Adrenal gland (tissue), 12 donors: ENCODE data around the gene HMMR. TPM values are rescaled to one million over a fixed set of nuclear protein-coding genes. Genes with fewer than 3 reads are reported as not detected.

Experiments
- DNase-seq, 7 donors: peaks; one replicate each; pipeline ENCODE4 v3.0.0-alpha.2; 2019 to 2020
- H3K27ac ChIP-seq, 5 donors: fragments of 200-600 bp; sonication (generic) in 4 of 5; 1 replicate in 3 of 5; 2 replicates in 2 of 5; pipeline versions ENCODE4 v1.5.1 to v1.8.0; 2016 to 2020; ENCODE audit warnings: mild to moderate bottlenecking in 1 of 5
- H3K27me3 ChIP-seq: fragments of 200-600 bp; 2 replicates; pipeline ENCODE4 v1.8.0; 2021
- H3K36me3 ChIP-seq, 2 donors: fragments of 200-600 bp; replicated peaks in 1 of 2; 1 replicate in 1 of 2; 2 replicates in 1 of 2; pipeline versions ENCODE4 v1.5.1 to v1.8.0; 2018 to 2022
- H3K4me1 ChIP-seq, 2 donors: fragments of 200-600 bp; replicated peaks in 1 of 2; 1 replicate in 1 of 2; 2 replicates in 1 of 2; pipeline versions ENCODE4 v1.5.1 to v1.8.0; 2018 to 2021
- H3K4me3 ChIP-seq, 4 donors: fragments of 200-600 bp; sonication (generic) in 3 of 4; one replicate each; pipeline ENCODE4 v1.5.1; 2016 to 2018
- H3K9me3 ChIP-seq, 3 donors: fragments of 200-600 bp; sonication (generic) in 1 of 3; replicated peaks in 1 of 3; 1 replicate in 2 of 3; 2 replicates in 1 of 3; pipeline versions ENCODE4 v1.5.1 to v1.8.0; 2016 to 2021
- CTCF ChIP-seq, 6 experiments: fragments of 450-650 bp in 4 of 6; fragments of 200-600 bp in 2 of 6; sonication (generic) in 1 of 6; IDR thresholded peaks; 1 replicate in 5 of 6; 2 replicates in 1 of 6; pipeline versions ENCODE4 v1.5.1 to v1.8.0; 2016 to 2021; ENCODE audit warnings: antibody characterized with exemption in 6 of 6, mild to moderate bottlenecking in 2 of 6, moderate library complexity in 1 of 6
- POLR2A ChIP-seq, 2 donors: fragments of 450-650 bp; IDR thresholded peaks; one replicate each; pipeline ENCODE4 v1.6.1; 2017; ENCODE audit warnings: antibody characterized with exemption in 2 of 2, mild to moderate bottlenecking in 2 of 2, moderate library complexity in 1 of 2
- WGBS, 4 donors: extraction: QIAGEN DNeasy Blood & Tissue Kit in 2 of 4; methylation state at CpG; one replicate each; pipeline versions ENCODE4 v1.1.5 to v1.1.7; 2013 to 2017; 5-methylcytosine and 5-hydroxymethylcytosine counted together
- intact Hi-C, 2 donors: fragments of 100-400 bp; cut with DNase I; formaldehyde crosslinking; loops; one replicate each; pipeline versions ENCODE4 v1.14.1 to v1.15.0; 2022 to 2023
- polyA plus RNA-seq, 3 donors: library from polyadenylated mRNA; stranded (reverse); fragments of 200-250 nt in 2 of 3; fragments of 350-450 nt in 1 of 3; fragmentation: Illumina TruSeq in 1 of 3; extraction: RNeasy Lipid Tissue Mini Kit (QIAGEN cat#74804) in 1 of 3; gene quantifications; one replicate each; pipeline ENCODE4 v1.2.3, GENCODE V29; 2013 to 2014
- small RNA-seq, 2 donors: library from RNA; depleted of rRNA; stranded (forward); fragments of <200 nt; gene quantifications; one replicate each; pipeline ENCODE3, GENCODE V24; 2016
- total RNA-seq, 9 donors: library from RNA; depleted of rRNA in 4 of 9; stranded (reverse); fragments of >200 nt in 4 of 9; fragments of 120-200 nt in 1 of 9; fragmentation: NEBNext Ultra II Directional in 1 of 9; extraction: Animal tissue kit (Norgen Biotek cat#: 25700) in 1 of 9; gene quantifications; one replicate each; pipeline versions ENCODE4 v1.1.0 to v1.2.4, GENCODE V29; 2013 to 2023
- donor health status: healthy with polysubstance abuse.
- donor health status: Bipolar disorder and iron deficiency.
- donor health status: DM: yes; HTN: yes; CAD: no.
- donor health status: DM: no; HTN: no; CAD: no.
- donor health status: DM: no; HTN: no; CAD: no.
- donor health status: DM: yes; HTN: yes; CAD: no.

The HMMR gene
- total and polyA plus RNA-seq, 12 donors, result 0.24 to 10.3 (median 1.5) TPM; not detected in 1

- H3K9me3 ChIP-seq, result no peaks in the 10 kb centered on the region
- WGBS, 4 donors, result 70 to 90% (median 80%) methylated on average over 1 of the region's 1 CpG
- peaks cover 6% of the 10 kb centered on the region for H3K27me3 ChIP-seq
- TF ChIP-seq CTCF (IDR thresholded peaks at IDR 0.05) (no peak), POLR2A (IDR thresholded peaks at IDR 0.05) (no peak)
- H3K4me1 ChIP-seq, result no peaks in the 10 kb centered on the region
- no peak for DNase-seq
- intact Hi-C loops, result no loop called here
- H3K36me3 ChIP-seq, result no peaks in the 10 kb centered on the region
- H3K27ac ChIP-seq, result no peak overlapping the region
- no peak overlapping the region for H3K4me3 ChIP-seq
These were observed 80.3 kb downstream of the HMMR start for GRCh38 chr5:163540696-163541095.

Small RNA genes lying within 50 kb of the gene (small RNA-seq; reads per million reads assigned to genes)
- 0 reads per million in 2 donors for gene AC008723.1

Other genes starting within 250 kb of the HMMR start
- 100 to 1,000 TPM in 8 of 9 donors, 10 to 100 TPM in 1; 67.1 to 198 (median 153) TPM for gene CCNG1, start 23.0 kb upstream of the HMMR start, total RNA-seq
- gene CCNG1, start 23.0 kb upstream of the HMMR start, polyA plus RNA-seq, result 10 to 100 TPM; 67.8 to 70.8 (median 70.0) TPM
- gene NUDCD2, start 530 bp upstream of the HMMR start, total RNA-seq, result 10 to 100 TPM in 5 of 9 donors, 1 to 10 TPM in 4; 4.0 to 28.1 (median 19.2) TPM
- gene NUDCD2, start 530 bp upstream of the HMMR start, polyA plus RNA-seq, result 1 to 10 TPM; 3.5 to 6.5 (median 4.5) TPM
- 10 to 100 TPM; 43.5 to 83.7 (median 59.2) TPM for gene MAT2B, start 45.0 kb downstream of the HMMR start, total RNA-seq
- gene MAT2B, start 45.0 kb downstream of the HMMR start, polyA plus RNA-seq, result 10 to 100 TPM; 20.9 to 64.9 (median 21.9) TPM